ENCODE results near the gene HAUS2. TPM values are rescaled to one million over a fixed set of nuclear protein-coding genes. Genes with fewer than 3 reads are reported as not detected.

HAUS2 gene
- total RNA-seq, 4 donors from 2014 or later = 12.9 to 21.9 (median 15.1) TPM

DNA sequence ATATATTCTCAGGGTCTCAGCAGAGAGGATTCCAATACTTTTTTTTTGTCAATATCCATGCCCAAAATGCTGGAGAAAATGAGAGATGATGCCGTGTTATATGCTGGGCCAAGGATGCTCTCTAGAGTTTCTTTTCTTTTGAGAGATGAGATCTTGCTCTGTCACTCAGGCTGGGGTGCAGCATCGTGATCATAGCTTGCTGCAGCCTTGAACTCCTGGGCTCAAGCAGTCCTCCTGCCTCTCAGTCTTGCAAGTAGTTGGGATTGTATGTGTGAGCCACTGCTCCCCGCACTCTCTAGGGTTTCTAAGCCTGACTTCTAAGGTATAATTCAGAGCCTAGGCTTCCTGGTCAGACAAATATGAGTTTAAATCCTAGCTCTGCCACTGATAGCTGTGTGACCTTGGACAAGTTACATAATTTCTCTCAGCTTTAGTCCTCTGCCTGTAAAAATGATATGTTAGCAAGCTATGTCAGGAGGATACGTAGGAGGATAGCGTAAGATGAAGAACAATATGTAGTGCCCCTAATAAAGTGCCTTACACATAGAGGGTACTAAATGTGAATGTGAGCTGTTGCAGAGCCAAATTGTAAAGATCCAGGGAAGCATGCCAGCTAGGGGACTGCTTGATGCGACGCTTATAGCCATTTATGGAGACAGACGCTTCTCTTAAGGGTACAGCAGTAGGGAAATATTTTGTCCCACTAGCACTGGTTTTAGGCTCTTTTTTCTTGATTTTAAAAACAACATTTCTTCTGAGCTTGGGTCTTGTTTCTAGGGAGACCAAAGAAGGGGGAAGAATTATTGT is 34.1 kb downstream of the HAUS2 start:
- peaks cover 0 to 20% (median 2%) of the 10 kb centered on the region in 4 donors for H3K4me1 ChIP-seq
- no peak for DNase-seq
- H3K36me3 ChIP-seq = no peaks in the 10 kb centered on the region
- TF ChIP-seq POLR2A (IDR thresholded peaks at IDR 0.05) = no peak
- TF ChIP-seq, protein P1, sequence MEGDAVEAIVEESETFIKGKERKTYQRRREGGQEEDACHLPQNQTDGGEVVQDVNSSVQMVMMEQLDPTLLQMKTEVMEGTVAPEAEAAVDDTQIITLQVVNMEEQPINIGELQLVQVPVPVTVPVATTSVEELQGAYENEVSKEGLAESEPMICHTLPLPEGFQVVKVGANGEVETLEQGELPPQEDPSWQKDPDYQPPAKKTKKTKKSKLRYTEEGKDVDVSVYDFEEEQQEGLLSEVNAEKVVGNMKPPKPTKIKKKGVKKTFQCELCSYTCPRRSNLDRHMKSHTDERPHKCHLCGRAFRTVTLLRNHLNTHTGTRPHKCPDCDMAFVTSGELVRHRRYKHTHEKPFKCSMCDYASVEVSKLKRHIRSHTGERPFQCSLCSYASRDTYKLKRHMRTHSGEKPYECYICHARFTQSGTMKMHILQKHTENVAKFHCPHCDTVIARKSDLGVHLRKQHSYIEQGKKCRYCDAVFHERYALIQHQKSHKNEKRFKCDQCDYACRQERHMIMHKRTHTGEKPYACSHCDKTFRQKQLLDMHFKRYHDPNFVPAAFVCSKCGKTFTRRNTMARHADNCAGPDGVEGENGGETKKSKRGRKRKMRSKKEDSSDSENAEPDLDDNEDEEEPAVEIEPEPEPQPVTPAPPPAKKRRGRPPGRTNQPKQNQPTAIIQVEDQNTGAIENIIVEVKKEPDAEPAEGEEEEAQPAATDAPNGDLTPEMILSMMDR (IDR thresholded peaks at IDR 0.05) = no peak
- H3K4me3 ChIP-seq = peak overlapping the region in 1 of 4 donors; percentile 8
- no peaks in the 10 kb centered on the region for H3K9me3 ChIP-seq
- H3K27ac ChIP-seq = peak overlapping the region in 1 of 4 donors; percentile 55
- no peaks in the 10 kb centered on the region for H3K27me3 ChIP-seq

- no peak for DNase-seq
- no peaks in the 10 kb centered on the region for H3K27me3 ChIP-seq
- TF ChIP-seq, protein P1 (IDR thresholded peaks at IDR 0.05) = no peak
- no peak for TF ChIP-seq POLR2A (IDR thresholded peaks at IDR 0.05)
- H3K27ac ChIP-seq = no peak overlapping the region
- H3K4me3 ChIP-seq = peak overlapping the region in 1 of 4 donors; percentile 8
- no peaks in the 10 kb centered on the region for H3K9me3 ChIP-seq
- no peaks in the 10 kb centered on the region for H3K36me3 ChIP-seq
- H3K4me1 ChIP-seq = peaks cover 0 to 20% (median 2%) of the 10 kb centered on the region in 4 donors
Observed at GRCh38 chr15:42584031-42584765, 35.6 kb downstream of the HAUS2 start.

- H3K4me1 ChIP-seq = peaks cover 0 to 8% (median 0%) of the 10 kb centered on the region in 4 donors
Observed at GRCh38 chr15:42590619-42591237, 42.1 kb downstream of the HAUS2 start.

GRCh38 chr15:42591238-42591934 is 42.7 kb downstream of the HAUS2 start:
- no peak for DNase-seq
- H3K9me3 ChIP-seq = no peaks in the 10 kb centered on the region
- TF ChIP-seq, protein P1 (IDR thresholded peaks at IDR 0.05) = peak in 5 of 6 experiments; percentile 12 to 58 (median 56)
- TF ChIP-seq POLR2A (IDR thresholded peaks at IDR 0.05) = no peak
- no peaks in the 10 kb centered on the region for H3K27me3 ChIP-seq
- peaks cover 0 to 11% (median 0%) of the 10 kb centered on the region in 4 donors for H3K4me1 ChIP-seq
- H3K36me3 ChIP-seq = no peaks in the 10 kb centered on the region
- H3K4me3 ChIP-seq = no peak overlapping the region
- no peak overlapping the region for H3K27ac ChIP-seq

More at GRCh38 chr15:42590619-42591237, 42.1 kb downstream of the HAUS2 start:
- Histone ChIP-seq H3K4me3 (no peak overlapping the region), H3K9me3 (no peaks in the 10 kb centered on the region), H3K27me3 (no peaks in the 10 kb centered on the region), H3K36me3 (no peaks in the 10 kb centered on the region), H3K27ac (no peak overlapping the region)
- DNase-seq = no peak
- TF ChIP-seq, protein P1 (IDR thresholded peaks at IDR 0.05) = no peak
- no peak for TF ChIP-seq POLR2A (IDR thresholded peaks at IDR 0.05)

DNA sequence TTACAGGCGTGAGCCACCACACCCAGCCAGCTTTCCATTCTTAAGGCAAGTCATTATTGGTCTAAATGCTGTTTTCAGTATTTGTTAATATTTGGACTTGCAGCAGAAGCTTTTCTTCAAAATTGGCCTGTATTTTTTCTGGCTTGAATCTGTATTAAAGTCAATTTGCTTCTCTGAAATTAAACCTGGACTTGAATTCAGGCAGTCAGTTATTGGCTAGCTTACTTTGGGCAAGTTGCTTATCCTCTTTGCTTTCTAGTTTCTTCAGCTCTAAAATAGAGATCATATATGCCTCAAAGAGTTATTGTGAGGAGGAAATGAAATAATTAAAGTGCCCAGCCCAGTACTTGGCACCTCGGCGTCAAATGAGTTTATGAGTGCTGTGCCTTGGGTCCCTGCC is 44.1 kb downstream of the HAUS2 start:
- Histone ChIP-seq H3K27me3 (no peaks in the 10 kb centered on the region), H3K9me3 (no peaks in the 10 kb centered on the region), H3K36me3 (no peaks in the 10 kb centered on the region), H3K4me1 (peaks cover 0 to 14% (median 0%) of the 10 kb centered on the region in 4 donors), H3K4me3 (no peak overlapping the region), H3K27ac (peak overlapping the region in 3 of 4 donors; percentile 28 to 67 (median 42))
- TF ChIP-seq, protein P1 (IDR thresholded peaks at IDR 0.05) = no peak
- no peak for TF ChIP-seq POLR2A (IDR thresholded peaks at IDR 0.05)
- no peak for DNase-seq
